Measurements from ENCODE around the gene SORBS1. TPM values are rescaled to one million over a fixed set of nuclear protein-coding genes. Genes with fewer than 3 reads are reported as not detected.

SORBS1 gene
- total RNA-seq, 2 experiments from 2014 or later = 0.57 to 3.1 TPM

DNA sequence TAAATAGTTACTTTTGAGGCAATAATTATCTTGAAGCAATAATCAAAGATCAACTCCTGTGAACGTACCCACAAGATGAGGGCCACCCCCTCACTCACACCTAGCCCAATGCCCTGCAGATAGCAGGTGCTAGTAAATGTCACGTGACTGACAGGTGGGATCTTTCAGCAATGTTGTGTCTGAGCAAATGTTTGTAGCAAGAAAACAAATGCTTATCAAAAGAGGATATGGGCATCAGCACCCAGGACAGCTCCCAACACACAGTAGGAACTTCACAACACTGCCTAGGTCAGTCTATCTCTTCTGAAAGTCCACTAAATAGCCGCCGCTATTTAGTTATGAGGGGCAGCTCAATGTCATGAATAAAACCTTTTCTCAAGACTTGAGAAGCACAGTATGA lies 149.5 kb downstream of the SORBS1 start:
- intact Hi-C loops (cut with micrococcal nuclease; ENCODE audit: unreplicated experiment) = no loop called here
- no peak overlapping the region for H3K4me3 ChIP-seq (ENCODE audit: low read depth, low read length, poor library complexity, severe bottlenecking)
- no peaks in the 10 kb centered on the region for H4K20me1 ChIP-seq (ENCODE audit: insufficient read depth, low read length)
- no peaks in the 10 kb centered on the region for H3K79me2 ChIP-seq (ENCODE audit: insufficient read depth, low read depth, low read length)
- H3K9me2 ChIP-seq (ENCODE audit: insufficient read depth, low read length) = no peaks in the 10 kb centered on the region
- no peak overlapping the region for H3K4me2 ChIP-seq (ENCODE audit: low read length)
- H3K36me3 ChIP-seq (ENCODE audit: insufficient read depth, low read length) = no peaks in the 10 kb centered on the region
- no peak overlapping the region for H3K27ac ChIP-seq (ENCODE audit: low read depth, low read length, poor library complexity, severe bottlenecking)
- no peak for DNase-seq (ENCODE audit: low spot score)
- ChIA-PET POLR2A (interaction anchor here (0.6 kb wide), 1 partner anchor 1485 kb away, joined by 4 read pairs; no protein-coding TSS in a partner anchor), CTCF (ENCODE audit: unreplicated experiment) (no interaction called here)
- TF ChIP-seq, protein P1, sequence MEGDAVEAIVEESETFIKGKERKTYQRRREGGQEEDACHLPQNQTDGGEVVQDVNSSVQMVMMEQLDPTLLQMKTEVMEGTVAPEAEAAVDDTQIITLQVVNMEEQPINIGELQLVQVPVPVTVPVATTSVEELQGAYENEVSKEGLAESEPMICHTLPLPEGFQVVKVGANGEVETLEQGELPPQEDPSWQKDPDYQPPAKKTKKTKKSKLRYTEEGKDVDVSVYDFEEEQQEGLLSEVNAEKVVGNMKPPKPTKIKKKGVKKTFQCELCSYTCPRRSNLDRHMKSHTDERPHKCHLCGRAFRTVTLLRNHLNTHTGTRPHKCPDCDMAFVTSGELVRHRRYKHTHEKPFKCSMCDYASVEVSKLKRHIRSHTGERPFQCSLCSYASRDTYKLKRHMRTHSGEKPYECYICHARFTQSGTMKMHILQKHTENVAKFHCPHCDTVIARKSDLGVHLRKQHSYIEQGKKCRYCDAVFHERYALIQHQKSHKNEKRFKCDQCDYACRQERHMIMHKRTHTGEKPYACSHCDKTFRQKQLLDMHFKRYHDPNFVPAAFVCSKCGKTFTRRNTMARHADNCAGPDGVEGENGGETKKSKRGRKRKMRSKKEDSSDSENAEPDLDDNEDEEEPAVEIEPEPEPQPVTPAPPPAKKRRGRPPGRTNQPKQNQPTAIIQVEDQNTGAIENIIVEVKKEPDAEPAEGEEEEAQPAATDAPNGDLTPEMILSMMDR (conservative IDR thresholded peaks at IDR 0.05; ENCODE audit: low read length) = no peak
- TF ChIP-seq EZH2phosphoT487 (IDR thresholded peaks at IDR 0.05; ENCODE audit: borderline replicate concordance, low read depth, low read length) = no peak
- peaks cover 6% of the 10 kb centered on the region for H3K4me1 ChIP-seq (ENCODE audit: insufficient read depth, low read length, poor library complexity, severe bottlenecking)
- H2AFZ ChIP-seq (ENCODE audit: low read length) = no peak overlapping the region
- no TSS peak for BruUV-seq (replicated peaks)
- H3K9me3 ChIP-seq (ENCODE audit: low read length) = no peaks in the 10 kb centered on the region

- CTCF ChIA-PET (ENCODE audit: unreplicated experiment) = no interaction called here
- no TSS peak for BruUV-seq (replicated peaks)
- Histone ChIP-seq H3K36me3 (ENCODE audit: insufficient read depth, low read length) (no peaks in the 10 kb centered on the region), H3K9me3 (ENCODE audit: low read length) (no peaks in the 10 kb centered on the region), H3K4me1 (ENCODE audit: insufficient read depth, low read length, poor library complexity, severe bottlenecking) (peaks cover 6% of the 10 kb centered on the region), H3K27ac (ENCODE audit: low read depth, low read length, poor library complexity, severe bottlenecking) (no peak overlapping the region), H3K4me3 (ENCODE audit: low read depth, low read length, poor library complexity, severe bottlenecking) (no peak overlapping the region), H4K20me1 (ENCODE audit: insufficient read depth, low read length) (no peaks in the 10 kb centered on the region), H3K4me2 (ENCODE audit: low read length) (no peak overlapping the region), H2AFZ (ENCODE audit: low read length) (no peak overlapping the region), H3K9me2 (ENCODE audit: insufficient read depth, low read length) (no peaks in the 10 kb centered on the region), H3K79me2 (ENCODE audit: insufficient read depth, low read depth, low read length) (no peaks in the 10 kb centered on the region)
- intact Hi-C loops (cut with micrococcal nuclease; ENCODE audit: unreplicated experiment) = no loop called here
- no peak for DNase-seq (ENCODE audit: low spot score)
- POLR2A ChIA-PET = interaction anchor here (0.7 kb wide), 2 partner anchors 172 to 834 kb away, joined by 3 to 4 read pairs; no protein-coding TSS in a partner anchor
- TF ChIP-seq EZH2phosphoT487 (IDR thresholded peaks at IDR 0.05; ENCODE audit: borderline replicate concordance, low read depth, low read length) = no peak
- TF ChIP-seq, protein P1 (conservative IDR thresholded peaks at IDR 0.05; ENCODE audit: low read length) = no peak
These were observed 151.9 kb downstream of the SORBS1 start for GRCh38 chr10:95408983-95409873.
